AG04449 (cell line): ENCODE results near the gene CLPX.

ENCODE experiments used
- CTCF ChIA-PET: fragments of 350-600 bp; formaldehyde crosslinking; extraction: SDS; loops from one replicate; lab custom pipeline; 2021; ENCODE audit warnings: antibody characterized with exemption; lab: Yijun Ruan, JAX
- POLR2A ChIA-PET: fragments of 400-600, 350-600 bp; formaldehyde crosslinking; extraction: SDS; loops from one replicate; lab custom pipeline; 2020; ENCODE audit warnings: antibody characterized with exemption, inconsistent platforms; lab: Yijun Ruan, JAX
- DNase-seq: peaks from one replicate; pipeline ENCODE4 v3.0.0-alpha.2; 2010; ENCODE audit warnings: low read depth, low spot score
- H3K4me3 ChIP-seq: 2 replicates; pipeline ENCODE4 v1.5.1; 2011; ENCODE audit warnings: low read depth, mild to moderate bottlenecking, control low read depth, low read length
- CTCF ChIP-seq: IDR thresholded peaks from one replicate; pipeline ENCODE4 v1.5.1; 2011; ENCODE audit warnings: mild to moderate bottlenecking, moderate library complexity, low read length, control low read depth, inconsistent platforms; ENCODE audit not compliant: insufficient read depth; ENCODE audit errors: missing control alignments

Gene CLPX

GRCh38 chr15:65213241-65213640, 28.1 kb upstream of the CLPX start:
- TF ChIP-seq CTCF, result no peak
- no peak for DNase-seq
- POLR2A ChIA-PET, result no interaction called here
- CTCF ChIA-PET, result interaction anchor here (1.3 kb wide), 1 partner anchor 15 kb away, joined by 4 read pairs; no protein-coding TSS in a partner anchor
- H3K4me3 ChIP-seq, result no peak overlapping the region

GRCh38 chr15:65212097-65212496, 27.0 kb upstream of the CLPX start:
- TF ChIP-seq CTCF, result peak; percentile 24
- ChIA-PET POLR2A (interaction anchor here (1.1 kb wide), 1 partner anchor 93 kb away, joined by 8 read pairs; the partner anchor contains the start of gene RNU5B-1), CTCF (interaction anchor here (1.0 to 1.8 kb wide), 4 partner anchors 9 to 59 kb away, joined by 3 to 6 read pairs (median 5); no protein-coding TSS in a partner anchor)
- no peak for DNase-seq
- no peak overlapping the region for H3K4me3 ChIP-seq

- no peak for DNase-seq
- POLR2A ChIA-PET, result interaction anchor here (1.1 kb wide), 1 partner anchor 94 kb away, joined by 8 read pairs; the partner anchor contains the start of gene RNU5B-1
Measured at GRCh38 chr15:65211482-65211982, 26.4 kb upstream of the CLPX start.

GRCh38 chr15:65210770-65211481, 25.8 kb upstream of the CLPX start, which contains the start of gene CILP:
CILP (minus strand) TSS chr15:65211473; CDS start chr15:65209755, 1,718 bp downstream.
- no peak for TF ChIP-seq CTCF
- CTCF ChIA-PET, result interaction anchor here (0.8 to 1.8 kb wide), 3 partner anchors 10 to 60 kb away, joined by 3 to 6 read pairs (median 6); no protein-coding TSS in a partner anchor
- no peak within 1 kb of the TSS for H3K4me3 ChIP-seq
- POLR2A ChIA-PET, result interaction anchor here (1.1 kb wide), 1 partner anchor 94 kb away, joined by 8 read pairs; the partner anchor contains the start of gene RNU5B-1
- DNase-seq, result no peak

More at GRCh38 chr15:65211482-65211982, 26.4 kb upstream of the CLPX start:
- H3K4me3 ChIP-seq, result no peak overlapping the region
- CTCF ChIA-PET, result interaction anchor here (1.0 to 1.8 kb wide), 3 partner anchors 10 to 60 kb away, joined by 3 to 6 read pairs (median 6); no protein-coding TSS in a partner anchor
- TF ChIP-seq CTCF, result no peak

GRCh38 chr15:65209701-65210643, 24.8 kb upstream of the CLPX start:
- DNase-seq, result no peak
- ChIA-PET POLR2A (no interaction called here), CTCF (interaction anchor here (0.8 to 2.7 kb wide), 4 partner anchors 10 to 88 kb away, joined by 3 to 18 read pairs (median 3); no protein-coding TSS in a partner anchor)
- H3K4me3 ChIP-seq, result no peak overlapping the region
- TF ChIP-seq CTCF, result no peak
